Measurements from ENCODE around the gene PDZRN3. TPM values are rescaled to one million over a fixed set of nuclear protein-coding genes. Genes with fewer than 3 reads are reported as not detected.

PDZRN3 gene
- total and polyA plus RNA-seq, 4 donors, result 0.69 to 1.8 (median 0.92) TPM

GRCh38 chr3:73471986-73472787, 152.6 kb downstream of the PDZRN3 start:
- Histone ChIP-seq H3K27ac (ENCODE audit: low read depth in 1 of 2, low read length in 2 of 2) (no peak overlapping the region), H3K27me3 (ENCODE audit: control insufficient read depth in 4 of 4, insufficient read depth in 4 of 4, low read length in 3 of 4) (no peaks in the 10 kb centered on the region), H3K4me1 (ENCODE audit: control insufficient read depth in 4 of 4, insufficient read depth in 4 of 4, low read length in 3 of 4) (no peaks in the 10 kb centered on the region), H3K36me3 (ENCODE audit: control insufficient read depth in 4 of 4, insufficient read depth in 3 of 4, low read depth in 1 of 4, low read length in 3 of 4) (no peaks in the 10 kb centered on the region), H3K9ac (ENCODE audit: low read depth in 1 of 2, low read length in 2 of 2) (no peak overlapping the region), H3K9me3 (ENCODE audit: control insufficient read depth in 4 of 4, low read length in 3 of 4) (peaks cover 0 to 3% (median 0%) of the 10 kb centered on the region in 4 donors), H3K4me3 (ENCODE audit: low read depth in 1 of 3, low read length in 3 of 3) (no peak overlapping the region)
- TF ChIP-seq JUND (IDR thresholded peaks at IDR 0.05) (no peak), REST (IDR thresholded peaks at IDR 0.05) (no peak), YY1 (IDR thresholded peaks at IDR 0.05) (no peak), RAD21 (IDR thresholded peaks at IDR 0.05) (no peak), ZBTB33 (IDR thresholded peaks at IDR 0.05) (no peak), NR2F2 (IDR thresholded peaks at IDR 0.05) (no peak), RXRA (IDR thresholded peaks at IDR 0.05) (no peak)
- WGBS, result 75% methylated on average over 8 of the region's 8 CpGs
- DNase-seq (ENCODE audit: low spot score), result no peak

GRCh38 chr3:73470860-73471259, 153.9 kb downstream of the PDZRN3 start:
- no peaks in the 10 kb centered on the region for H3K36me3 ChIP-seq (ENCODE audit: control insufficient read depth in 4 of 4, insufficient read depth in 3 of 4, low read depth in 1 of 4, low read length in 3 of 4)
- no peak for DNase-seq (ENCODE audit: low spot score)
- no peak overlapping the region for H3K9ac ChIP-seq (ENCODE audit: low read depth in 1 of 2, low read length in 2 of 2)
- H3K9me3 ChIP-seq (ENCODE audit: control insufficient read depth in 4 of 4, low read length in 3 of 4), result no peaks in the 10 kb centered on the region
- no peak overlapping the region for H3K4me3 ChIP-seq (ENCODE audit: low read depth in 1 of 3, low read length in 3 of 3)
- no peaks in the 10 kb centered on the region for H3K27me3 ChIP-seq (ENCODE audit: control insufficient read depth in 4 of 4, insufficient read depth in 4 of 4, low read length in 3 of 4)
- H3K4me1 ChIP-seq (ENCODE audit: control insufficient read depth in 4 of 4, insufficient read depth in 4 of 4, low read length in 3 of 4), result no peaks in the 10 kb centered on the region
- TF ChIP-seq RXRA (IDR thresholded peaks at IDR 0.05) (no peak), JUND (IDR thresholded peaks at IDR 0.05) (no peak), YY1 (IDR thresholded peaks at IDR 0.05) (no peak), ATF3 (IDR thresholded peaks at IDR 0.05) (no peak), REST (IDR thresholded peaks at IDR 0.05) (no peak), ZBTB33 (IDR thresholded peaks at IDR 0.05) (no peak), FOXA1 (IDR thresholded peaks at IDR 0.05) (no peak), GABPA (IDR thresholded peaks at IDR 0.05 in 1 of 2, conservative IDR thresholded peaks at IDR 0.05 in 1 of 2) (no peak), HNF4G (IDR thresholded peaks at IDR 0.05) (no peak), SP1 (IDR thresholded peaks at IDR 0.05) (no peak), TAF1 (conservative IDR thresholded peaks at IDR 0.05) (no peak), NR2F2 (IDR thresholded peaks at IDR 0.05) (no peak), MAX (IDR thresholded peaks at IDR 0.05) (no peak), EGR1 (IDR thresholded peaks at IDR 0.05; ENCODE audit: low read depth in 2 of 2) (no peak), HNF4A (conservative IDR thresholded peaks at IDR 0.05) (no peak)
- WGBS, result 82% methylated on average over 4 of the region's 4 CpGs
- H3K27ac ChIP-seq (ENCODE audit: low read depth in 1 of 2, low read length in 2 of 2), result no peak overlapping the region
